Tibial artery (tissue), 4 donors: Measurements from ENCODE around the gene CBLN4.

Experiments used
- DNase-seq, 2 donors: peaks; one replicate each; pipeline ENCODE4 v3.0.0-alpha.2; 2019
- H3K27ac ChIP-seq, 2 donors: fragments of 200-600 bp; sonication (generic) in 1 of 2; 1 replicate in 1 of 2; 2 replicates in 1 of 2; pipeline ENCODE4 v1.5.1; 2018 to 2019; ENCODE audit warnings: mild to moderate bottlenecking in 1 of 2
- H3K27me3 ChIP-seq, 2 donors: fragments of 200-600 bp; sonication (generic) in 1 of 2; one replicate each; pipeline versions ENCODE4 v1.5.1 to v1.6.0; 2016 to 2019
- H3K36me3 ChIP-seq, 3 donors: fragments of 200-600 bp; sonication (generic) in 2 of 3; one replicate each; pipeline ENCODE4 v1.5.1; 2016 to 2019; ENCODE audit warnings: mild to moderate bottlenecking in 2 of 3
- H3K4me1 ChIP-seq, 4 donors: fragments of 200-600 bp; sonication (generic) in 2 of 4; 1 replicate in 3 of 4; 2 replicates in 1 of 4; pipeline ENCODE4 v1.5.1; 2016 to 2019
- H3K4me3 ChIP-seq, 2 donors: fragments of 200-600 bp; sonication (generic) in 1 of 2; 1 replicate in 1 of 2; 2 replicates in 1 of 2; pipeline ENCODE4 v1.5.1; 2018 to 2019; ENCODE audit warnings: mild to moderate bottlenecking in 2 of 2
- H3K9me3 ChIP-seq, 3 donors: fragments of 200-600 bp; sonication (generic) in 1 of 3; one replicate each; pipeline ENCODE4 v1.5.1; 2016 to 2019
- intact Hi-C: fragments of 100-400 bp; cut with DNase I; formaldehyde crosslinking; loops from one replicate; pipeline ENCODE4 v1.15.0; 2023; ENCODE audit warnings: low total_unique reads
- TF ChIP-seq, protein P1 (sequence below), 2 experiments: fragments of 200-600 bp in 1 of 2; fragments of 450-650 bp in 1 of 2; IDR thresholded peaks; one replicate each; pipeline ENCODE4 v1.5.1; 2017 to 2019; ENCODE audit warnings: antibody characterized with exemption in 2 of 2, mild to moderate bottlenecking in 1 of 2, moderate library complexity in 1 of 2

Gene CBLN4

DNA sequence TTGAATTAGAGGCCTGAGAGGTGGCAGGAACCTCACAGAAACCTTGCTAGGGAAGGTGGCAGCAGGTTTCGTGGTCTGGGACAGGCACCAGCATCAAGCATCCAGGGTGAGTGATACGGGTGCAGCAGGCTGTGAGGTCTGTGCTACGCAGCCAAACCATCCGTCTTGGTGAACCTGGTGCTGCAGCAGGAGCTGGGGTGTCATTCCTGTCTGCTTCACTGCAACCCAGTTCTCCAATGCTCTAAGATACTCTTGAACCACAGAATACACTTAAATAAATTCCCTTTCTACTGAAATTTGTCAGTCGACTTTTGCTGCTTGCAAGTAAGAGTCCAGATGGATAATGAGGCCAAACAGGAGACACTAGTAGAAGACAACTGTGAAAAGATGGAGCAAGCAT lies 9.7 kb upstream of the CBLN4 start:
- H3K27me3 ChIP-seq: no peaks in the 10 kb centered on the region
- TF ChIP-seq, protein P1, sequence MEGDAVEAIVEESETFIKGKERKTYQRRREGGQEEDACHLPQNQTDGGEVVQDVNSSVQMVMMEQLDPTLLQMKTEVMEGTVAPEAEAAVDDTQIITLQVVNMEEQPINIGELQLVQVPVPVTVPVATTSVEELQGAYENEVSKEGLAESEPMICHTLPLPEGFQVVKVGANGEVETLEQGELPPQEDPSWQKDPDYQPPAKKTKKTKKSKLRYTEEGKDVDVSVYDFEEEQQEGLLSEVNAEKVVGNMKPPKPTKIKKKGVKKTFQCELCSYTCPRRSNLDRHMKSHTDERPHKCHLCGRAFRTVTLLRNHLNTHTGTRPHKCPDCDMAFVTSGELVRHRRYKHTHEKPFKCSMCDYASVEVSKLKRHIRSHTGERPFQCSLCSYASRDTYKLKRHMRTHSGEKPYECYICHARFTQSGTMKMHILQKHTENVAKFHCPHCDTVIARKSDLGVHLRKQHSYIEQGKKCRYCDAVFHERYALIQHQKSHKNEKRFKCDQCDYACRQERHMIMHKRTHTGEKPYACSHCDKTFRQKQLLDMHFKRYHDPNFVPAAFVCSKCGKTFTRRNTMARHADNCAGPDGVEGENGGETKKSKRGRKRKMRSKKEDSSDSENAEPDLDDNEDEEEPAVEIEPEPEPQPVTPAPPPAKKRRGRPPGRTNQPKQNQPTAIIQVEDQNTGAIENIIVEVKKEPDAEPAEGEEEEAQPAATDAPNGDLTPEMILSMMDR (IDR thresholded peaks at IDR 0.05): no peak
- H3K9me3 ChIP-seq: no peaks in the 10 kb centered on the region
- intact Hi-C loops: no loop called here
- H3K4me1 ChIP-seq: no peaks in the 10 kb centered on the region
- no peak overlapping the region for H3K4me3 ChIP-seq
- DNase-seq: no peak
- H3K36me3 ChIP-seq: no peaks in the 10 kb centered on the region
- no peak overlapping the region for H3K27ac ChIP-seq

DNA sequence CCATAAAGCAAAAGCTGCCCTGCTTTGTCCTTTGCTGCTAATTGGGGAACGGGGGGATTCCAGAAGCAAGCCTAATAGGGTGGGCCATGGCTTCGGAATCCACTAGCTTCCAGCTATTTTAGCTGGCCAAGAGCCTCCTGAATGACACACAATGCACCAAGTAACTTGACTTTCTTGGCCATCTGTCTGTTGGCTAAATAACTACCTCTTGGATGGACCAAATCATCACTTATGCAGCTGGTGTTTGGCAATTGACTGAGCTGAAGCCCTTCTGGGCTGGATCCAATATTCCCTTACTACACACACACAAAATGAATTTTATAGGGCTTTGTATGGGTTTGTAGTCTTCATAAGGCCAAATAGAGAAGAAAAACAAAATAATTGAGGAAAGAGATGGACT lies 8.8 kb upstream of the CBLN4 start:
- intact Hi-C loops: no loop called here
- Histone ChIP-seq H3K4me1 (no peaks in the 10 kb centered on the region), H3K36me3 (no peaks in the 10 kb centered on the region), H3K27me3 (no peaks in the 10 kb centered on the region), H3K27ac (no peak overlapping the region), H3K4me3 (no peak overlapping the region), H3K9me3 (no peaks in the 10 kb centered on the region)
- TF ChIP-seq, protein P1 (IDR thresholded peaks at IDR 0.05): no peak
- DNase-seq: no peak

DNA sequence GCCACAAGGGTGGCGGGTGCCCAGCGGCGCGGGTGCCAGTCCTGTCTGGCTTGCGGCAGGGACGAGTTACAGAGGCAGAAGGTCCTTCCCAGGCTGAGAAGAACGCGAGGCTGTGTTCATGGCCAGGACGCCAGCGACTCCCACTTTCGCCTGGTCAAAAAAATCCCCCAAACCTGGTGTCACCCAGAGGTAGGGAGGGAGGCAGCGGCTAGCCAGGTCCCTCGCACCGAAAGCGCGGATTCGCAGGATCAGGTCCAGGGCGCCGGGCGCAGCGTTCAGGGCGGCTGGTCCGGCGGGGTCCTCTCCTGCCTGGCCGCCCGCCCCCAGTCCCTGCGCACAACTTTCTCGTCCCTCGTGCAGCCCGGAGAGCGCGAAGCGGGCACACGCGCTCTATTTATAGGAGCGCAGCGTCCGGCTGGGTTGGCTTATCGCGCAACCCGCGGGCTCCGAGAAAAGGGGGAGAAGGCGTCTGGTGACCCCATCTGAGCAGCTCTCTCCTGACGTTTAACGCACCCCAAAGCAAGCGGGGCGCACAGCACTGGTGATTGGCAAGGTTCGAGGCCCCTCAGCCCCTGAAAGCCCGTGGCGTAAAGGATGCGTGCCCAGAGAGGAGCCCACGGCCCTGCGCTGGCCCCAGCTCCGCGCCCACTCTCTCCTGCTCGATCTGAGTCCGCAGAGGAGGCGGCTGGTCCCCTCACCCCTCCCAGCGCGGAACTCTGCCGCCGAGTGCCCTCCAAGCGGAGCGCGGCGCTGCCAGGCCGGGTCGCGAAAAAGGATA lies 519 bp downstream of the CBLN4 start:
- Histone ChIP-seq H3K27ac (no peak overlapping the region), H3K27me3 (peaks cover 0 to 60% of the 10 kb centered on the region in 2 donors), H3K4me1 (peaks cover 0 to 19% (median 11%) of the 10 kb centered on the region in 4 donors), H3K9me3 (no peaks in the 10 kb centered on the region), H3K36me3 (no peaks in the 10 kb centered on the region), H3K4me3 (no peak overlapping the region)
- no peak for DNase-seq
- intact Hi-C loops: no loop called here
- TF ChIP-seq, protein P1 (IDR thresholded peaks at IDR 0.05): no peak

DNA sequence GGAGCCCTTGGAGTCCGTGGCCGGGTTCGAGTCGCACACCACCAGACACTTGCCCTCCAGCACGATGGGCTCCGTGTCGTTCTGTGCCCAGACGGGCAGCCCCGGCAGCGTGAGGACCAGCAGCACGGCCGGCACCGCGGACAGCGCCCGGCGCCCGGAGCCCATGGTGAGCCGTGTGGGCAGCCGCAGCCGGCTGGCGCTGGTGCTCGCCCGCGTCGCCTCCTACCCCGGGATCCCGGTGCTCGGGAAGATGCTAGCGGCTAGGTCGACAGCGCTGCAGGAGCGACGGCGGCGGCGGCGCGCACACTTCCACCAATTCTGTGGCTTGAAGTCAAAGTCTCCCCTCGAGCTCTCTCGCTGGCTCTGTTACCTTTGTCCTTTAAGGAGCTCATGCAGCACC lies 1.3 kb downstream of the CBLN4 start:
- H3K9me3 ChIP-seq: no peaks in the 10 kb centered on the region
- no peak for DNase-seq
- TF ChIP-seq, protein P1 (IDR thresholded peaks at IDR 0.05): no peak
- no peak overlapping the region for H3K27ac ChIP-seq
- H3K27me3 ChIP-seq: peaks cover 0 to 60% of the 10 kb centered on the region in 2 donors
- no peak overlapping the region for H3K4me3 ChIP-seq
- H3K4me1 ChIP-seq: peaks cover 0 to 19% (median 11%) of the 10 kb centered on the region in 4 donors
- intact Hi-C loops: no loop called here
- H3K36me3 ChIP-seq: no peaks in the 10 kb centered on the region

DNA sequence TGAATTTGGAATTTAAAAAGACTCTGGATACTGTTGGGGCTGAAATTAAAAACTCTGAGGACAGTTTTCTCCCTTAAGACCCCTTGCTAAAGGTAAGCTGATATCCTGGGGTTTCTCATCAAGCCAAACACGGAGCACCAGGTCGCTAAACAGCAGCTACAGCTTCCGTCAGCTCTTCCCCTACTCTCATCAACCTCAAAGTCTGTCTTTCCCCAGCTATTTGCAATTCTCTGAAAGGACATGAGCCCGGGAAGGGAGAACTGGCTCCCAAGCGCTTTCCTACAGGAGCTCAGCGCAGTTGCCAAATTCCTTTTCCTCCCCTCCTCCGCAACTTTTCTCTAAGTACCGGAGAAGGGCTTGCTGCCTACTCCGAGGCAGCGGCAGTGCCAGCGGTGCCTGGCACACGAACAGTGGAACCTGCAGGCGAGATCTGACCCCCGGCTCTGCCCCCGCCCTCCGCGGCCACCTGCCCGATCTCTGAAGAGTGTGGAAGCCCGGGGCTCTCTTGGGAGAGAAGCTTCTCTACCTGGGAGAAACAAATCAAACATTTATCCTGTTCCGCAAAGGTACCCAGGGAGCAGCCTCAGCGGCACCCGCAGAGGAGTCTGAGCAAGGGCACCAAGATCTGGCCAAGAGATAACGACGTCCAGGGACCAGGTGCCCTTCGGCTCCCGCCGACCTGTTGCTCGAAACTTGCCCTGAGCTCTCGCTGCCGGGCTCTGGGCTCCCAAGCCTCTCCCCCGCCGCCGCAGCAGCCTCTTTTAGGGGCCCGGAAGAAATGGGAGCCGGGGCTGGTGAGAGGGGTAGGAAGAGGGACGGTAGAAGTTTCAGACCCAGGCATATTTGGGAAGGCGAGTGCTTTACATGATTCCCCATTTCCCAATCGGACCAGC lies 2.2 kb downstream of the CBLN4 start:
- intact Hi-C loops: no loop called here

More for the DNA sequence above, 2.2 kb downstream of the CBLN4 start:
- Histone ChIP-seq H3K4me1 (peaks cover 0 to 19% (median 11%) of the 10 kb centered on the region in 4 donors), H3K27ac (no peak overlapping the region), H3K4me3 (no peak overlapping the region), H3K9me3 (no peaks in the 10 kb centered on the region), H3K27me3 (peaks cover 0 to 57% of the 10 kb centered on the region in 2 donors), H3K36me3 (no peaks in the 10 kb centered on the region)
- DNase-seq: no peak
- TF ChIP-seq, protein P1 (IDR thresholded peaks at IDR 0.05): no peak
